H4 (cell line): ENCODE measurements around the gene LDLRAD4. TPM values are rescaled to one million over a fixed set of nuclear protein-coding genes. Genes with fewer than 3 reads are reported as not detected.

Source experiments
- DNase-seq: peaks from one replicate; pipeline ENCODE4 v3.0.0-alpha.2; 2015; ENCODE audit warnings: low spot score
- total RNA-seq: library from RNA; depleted of rRNA; stranded (reverse); fragments of >200 nt; shearing (Covaris generic); gene quantifications from 2 replicates; pipeline ENCODE4 v1.2.3, GENCODE V29; 2014

Gene LDLRAD4
- total RNA-seq, 1 experiment from 2014 or later = 6.9 TPM

GRCh38 chr18:13265008-13265910, 46.7 kb downstream of the LDLRAD4 start:
- no peak for DNase-seq

- DNase-seq = no peak
These were observed 47.3 kb downstream of the LDLRAD4 start for GRCh38 chr18:13265911-13266217.

GRCh38 chr18:13266218-13267100, 47.9 kb downstream of the LDLRAD4 start:
- no peak for DNase-seq

GRCh38 chr18:13267431-13267873, 48.9 kb downstream of the LDLRAD4 start:
- peak; percentile 43 for DNase-seq

GRCh38 chr18:13268158-13269012, 49.8 kb downstream of the LDLRAD4 start:
- DNase-seq = peak; percentile 69

- no peak for DNase-seq
These were observed 50.4 kb downstream of the LDLRAD4 start for GRCh38 chr18:13269013-13269280.

GRCh38 chr18:13269521-13270011, 51.0 kb downstream of the LDLRAD4 start:
- no peak for DNase-seq

- DNase-seq = no peak
These were observed 51.8 kb downstream of the LDLRAD4 start for GRCh38 chr18:13270279-13270855.

- no peak for DNase-seq
These were observed 52.8 kb downstream of the LDLRAD4 start for GRCh38 chr18:13271302-13271911.

GRCh38 chr18:13272416-13272815, 53.9 kb downstream of the LDLRAD4 start:
- DNase-seq = no peak

GRCh38 chr18:13273800-13274199, 55.2 kb downstream of the LDLRAD4 start:
- no peak for DNase-seq

GRCh38 chr18:13275075-13275474, 56.5 kb downstream of the LDLRAD4 start:
- no peak for DNase-seq

GRCh38 chr18:13276530-13277520, 58.3 kb downstream of the LDLRAD4 start:
- DNase-seq = no peak

GRCh38 chr18:13278062-13278630, 59.6 kb downstream of the LDLRAD4 start:
- no peak for DNase-seq

GRCh38 chr18:13279181-13280069, 60.9 kb downstream of the LDLRAD4 start:
- no peak for DNase-seq

- DNase-seq = no peak
These were observed 61.7 kb downstream of the LDLRAD4 start for GRCh38 chr18:13280070-13280795.

GRCh38 chr18:13281406-13281805, 62.8 kb downstream of the LDLRAD4 start:
- no peak for DNase-seq

- no peak for DNase-seq
These were observed 65.2 kb downstream of the LDLRAD4 start for GRCh38 chr18:13283746-13284145.
